ENCODE results near the gene WDR3. TPM values are rescaled to one million over a fixed set of nuclear protein-coding genes. Genes with fewer than 3 reads are reported as not detected.
A peak's percentile ranks its signal among the peaks of the same experiment; 100 is the strongest.

WDR3 gene
- total RNA-seq (10 to 100 TPM; 77.2 to 81.4 TPM), polyA plus RNA-seq (30.1 TPM)

GRCh38 chr1:117929343-117930172, at the start of gene WDR3, which contains the start of gene GDAP2:
Gene WDR3, plus strand, starts transcription at chr1:117929739. Its CDS starts 3,581 bp downstream, at chr1:117933320.
Gene GDAP2, minus strand, starts transcription at chr1:117929621. Its CDS starts 9,264 bp downstream, at chr1:117920357.
- peak within 1 kb of the TSS; percentile 92 to 99 (median 99) for H3K27ac Mint-ChIP-seq
- Histone ChIP-seq H3K27ac (ENCODE audit: low read depth, low read length) (peak within 1 kb of the TSS; percentile 97), H3K4me1 (ENCODE audit: insufficient read depth, low read length) (peaks cover 31% of the 10 kb centered on the region), H3K4me3 (ENCODE audit: low read length) (peak within 1 kb of the TSS; percentile 97), H3K9me3 (ENCODE audit: low read length) (no peaks in the 10 kb centered on the region), H3K27me3 (ENCODE audit: insufficient read depth, low read length, poor library complexity, severe bottlenecking) (no peaks in the 10 kb centered on the region), H3K36me3 (ENCODE audit: insufficient read depth, low read length) (peaks cover 3% of the 10 kb centered on the region)
- ChIA-PET CTCF (interaction anchor here (0.6 to 2.0 kb wide), 7 partner anchors 10 to 1113 kb away, joined by 3 to 6 read pairs (median 3); no protein-coding TSS in a partner anchor), POLR2A (interaction anchor here (0.7 kb wide), 1 partner anchor 323 kb away, joined by 3 read pairs; the partner anchor contains the start of gene TENT5C)
- H3K4me3 Mint-ChIP-seq = peak within 1 kb of the TSS; percentile 92 to 99 (median 96)
- H3K36me3 Mint-ChIP-seq = peaks cover 0 to 36% (median 7%) of the 10 kb centered on the region in 3 donors
- H3K27me3 Mint-ChIP-seq = peaks cover 0 to 2% of the 10 kb centered on the region in 2 donors
- peaks cover 57 to 74% (median 73%) of the 10 kb centered on the region in 3 donors for H3K4me1 Mint-ChIP-seq
- DNase-seq = peak; percentile 94 to 97 (median 96)
- H3K9me3 Mint-ChIP-seq = no peaks in the 10 kb centered on the region

GRCh38 chr1:117883616-117884015, 45.9 kb upstream of the WDR3 start:
- Histone ChIP-seq H3K9me3 (ENCODE audit: low read length) (no peaks in the 10 kb centered on the region), H3K36me3 (ENCODE audit: insufficient read depth, low read length) (no peaks in the 10 kb centered on the region), H3K27me3 (ENCODE audit: insufficient read depth, low read length, poor library complexity, severe bottlenecking) (no peaks in the 10 kb centered on the region), H3K4me1 (ENCODE audit: insufficient read depth, low read length) (no peaks in the 10 kb centered on the region), H3K27ac (ENCODE audit: low read depth, low read length) (no peak overlapping the region), H3K4me3 (ENCODE audit: low read length) (no peak overlapping the region)
- POLR2A ChIA-PET = no interaction called here
- Mint-ChIP-seq H3K4me1 (peaks cover 0 to 4% (median 3%) of the 10 kb centered on the region in 3 donors), H3K9me3 (no peaks in the 10 kb centered on the region), H3K4me3 (no peak overlapping the region), H3K27ac (no peak overlapping the region), H3K27me3 (no peaks in the 10 kb centered on the region), H3K36me3 (peaks cover 13 to 58% (median 34%) of the 10 kb centered on the region in 3 donors)
- CTCF ChIA-PET = interaction anchor here (1.0 kb wide), 1 partner anchor 11 kb away, joined by 4 read pairs; no protein-coding TSS in a partner anchor
- no peak for DNase-seq

- Mint-ChIP-seq H3K4me3 (no peak overlapping the region), H3K27me3 (no peaks in the 10 kb centered on the region), H3K9me3 (no peaks in the 10 kb centered on the region), H3K36me3 (peaks cover 14 to 61% (median 28%) of the 10 kb centered on the region in 3 donors), H3K27ac (peak overlapping the region in 1 of 8 donors; percentile 8), H3K4me1 (peaks cover 0 to 4% (median 3%) of the 10 kb centered on the region in 3 donors)
- Histone ChIP-seq H3K27ac (ENCODE audit: low read depth, low read length) (no peak overlapping the region), H3K4me1 (ENCODE audit: insufficient read depth, low read length) (no peaks in the 10 kb centered on the region), H3K27me3 (ENCODE audit: insufficient read depth, low read length, poor library complexity, severe bottlenecking) (no peaks in the 10 kb centered on the region), H3K36me3 (ENCODE audit: insufficient read depth, low read length) (no peaks in the 10 kb centered on the region), H3K4me3 (ENCODE audit: low read length) (no peak overlapping the region), H3K9me3 (ENCODE audit: low read length) (no peaks in the 10 kb centered on the region)
- CTCF ChIA-PET = no interaction called here
- POLR2A ChIA-PET = no interaction called here
- no peak for DNase-seq
These were observed 43.3 kb upstream of the WDR3 start for GRCh38 chr1:117886101-117886795.

- peaks cover 1 to 5% (median 3%) of the 10 kb centered on the region in 3 donors for H3K4me1 Mint-ChIP-seq
- H3K9me3 Mint-ChIP-seq = no peaks in the 10 kb centered on the region
- H3K27me3 Mint-ChIP-seq = no peaks in the 10 kb centered on the region
- H3K4me1 ChIP-seq (ENCODE audit: insufficient read depth, low read length) = no peaks in the 10 kb centered on the region
- H3K4me3 ChIP-seq (ENCODE audit: low read length) = no peak overlapping the region
- no peak for DNase-seq
- no peaks in the 10 kb centered on the region for H3K9me3 ChIP-seq (ENCODE audit: low read length)
- H3K36me3 Mint-ChIP-seq = peaks cover 4 to 57% (median 23%) of the 10 kb centered on the region in 3 donors
- no peak overlapping the region for H3K27ac ChIP-seq (ENCODE audit: low read depth, low read length)
- H3K27me3 ChIP-seq (ENCODE audit: insufficient read depth, low read length, poor library complexity, severe bottlenecking) = no peaks in the 10 kb centered on the region
- H3K4me3 Mint-ChIP-seq = no peak overlapping the region
- H3K27ac Mint-ChIP-seq = no peak overlapping the region
- no peaks in the 10 kb centered on the region for H3K36me3 ChIP-seq (ENCODE audit: insufficient read depth, low read length)
- POLR2A ChIA-PET = no interaction called here
- CTCF ChIA-PET = no interaction called here
These were observed 39.1 kb upstream of the WDR3 start for GRCh38 chr1:117890452-117890851.

- H3K4me1 Mint-ChIP-seq = peaks cover 1 to 5% (median 4%) of the 10 kb centered on the region in 3 donors
- Histone ChIP-seq H3K36me3 (ENCODE audit: insufficient read depth, low read length) (peaks cover 12% of the 10 kb centered on the region), H3K4me3 (ENCODE audit: low read length) (no peak overlapping the region), H3K4me1 (ENCODE audit: insufficient read depth, low read length) (no peaks in the 10 kb centered on the region), H3K9me3 (ENCODE audit: low read length) (no peaks in the 10 kb centered on the region), H3K27me3 (ENCODE audit: insufficient read depth, low read length, poor library complexity, severe bottlenecking) (no peaks in the 10 kb centered on the region), H3K27ac (ENCODE audit: low read depth, low read length) (no peak overlapping the region)
- POLR2A ChIA-PET = no interaction called here
- CTCF ChIA-PET = no interaction called here
- H3K27me3 Mint-ChIP-seq = no peaks in the 10 kb centered on the region
- H3K4me3 Mint-ChIP-seq = no peak overlapping the region
- no peak overlapping the region for H3K27ac Mint-ChIP-seq
- no peaks in the 10 kb centered on the region for H3K9me3 Mint-ChIP-seq
- peaks cover 4 to 62% (median 25%) of the 10 kb centered on the region in 3 donors for H3K36me3 Mint-ChIP-seq
- no peak for DNase-seq
These were observed 37.0 kb upstream of the WDR3 start for GRCh38 chr1:117892512-117892911.

- ChIA-PET CTCF (no interaction called here), POLR2A (no interaction called here)
- Mint-ChIP-seq H3K27me3 (no peaks in the 10 kb centered on the region), H3K4me1 (peaks cover 1 to 5% (median 4%) of the 10 kb centered on the region in 3 donors), H3K36me3 (peaks cover 4 to 67% (median 25%) of the 10 kb centered on the region in 3 donors), H3K9me3 (no peaks in the 10 kb centered on the region), H3K27ac (no peak overlapping the region), H3K4me3 (no peak overlapping the region)
- DNase-seq = no peak
- Histone ChIP-seq H3K9me3 (ENCODE audit: low read length) (no peaks in the 10 kb centered on the region), H3K4me3 (ENCODE audit: low read length) (no peak overlapping the region), H3K4me1 (ENCODE audit: insufficient read depth, low read length) (no peaks in the 10 kb centered on the region), H3K27me3 (ENCODE audit: insufficient read depth, low read length, poor library complexity, severe bottlenecking) (no peaks in the 10 kb centered on the region), H3K36me3 (ENCODE audit: insufficient read depth, low read length) (peaks cover 12% of the 10 kb centered on the region), H3K27ac (ENCODE audit: low read depth, low read length) (no peak overlapping the region)
These were observed 35.5 kb upstream of the WDR3 start for GRCh38 chr1:117894078-117894477.

GRCh38 chr1:117895482-117896114, 33.9 kb upstream of the WDR3 start:
- H3K4me1 Mint-ChIP-seq = peaks cover 1 to 5% (median 4%) of the 10 kb centered on the region in 3 donors
- DNase-seq = peak; percentile 18 to 60 (median 33)
- H3K36me3 ChIP-seq (ENCODE audit: insufficient read depth, low read length) = peaks cover 12% of the 10 kb centered on the region
- peak overlapping the region in 6 of 8 donors; percentile 1 to 51 (median 10) for H3K27ac Mint-ChIP-seq
- no peaks in the 10 kb centered on the region for H3K27me3 ChIP-seq (ENCODE audit: insufficient read depth, low read length, poor library complexity, severe bottlenecking)
- no peak overlapping the region for H3K4me3 Mint-ChIP-seq
- H3K9me3 ChIP-seq (ENCODE audit: low read length) = no peaks in the 10 kb centered on the region
- no peaks in the 10 kb centered on the region for H3K27me3 Mint-ChIP-seq
- ChIA-PET POLR2A (no interaction called here), CTCF (interaction anchor here (0.9 to 2.2 kb wide), 6 partner anchors 10 to 34 kb away, joined by 3 to 14 read pairs (median 4); partner anchors contain the start of genes GDAP2 and WDR3)
- H3K27ac ChIP-seq (ENCODE audit: low read depth, low read length) = no peak overlapping the region
- H3K4me3 ChIP-seq (ENCODE audit: low read length) = no peak overlapping the region
- H3K36me3 Mint-ChIP-seq = peaks cover 4 to 71% (median 23%) of the 10 kb centered on the region in 3 donors
- H3K4me1 ChIP-seq (ENCODE audit: insufficient read depth, low read length) = no peaks in the 10 kb centered on the region
- H3K9me3 Mint-ChIP-seq = no peaks in the 10 kb centered on the region
